GM12878 (cell line): Measurements from ENCODE around the gene ASIC1. TPM values are rescaled to one million over a fixed set of nuclear protein-coding genes. Genes with fewer than 3 reads are reported as not detected.

Experiments used
- ATAC-seq: fragments of 200-7000 bp; cut with Tn5 transposase; 3 replicates; pipeline ENCODE4 v1.9.1; 2020; ENCODE audit warnings: mild to moderate bottlenecking, moderate library complexity
- BruUV-seq: library from RNA; stranded (reverse); fragments of 400-500 nt; replicated peaks from 2 replicates; lab custom pipeline; 2021; lab: Mats Ljungman, UMichigan
- CTCF ChIA-PET: fragments of 300-600 bp; sonication (Branson Sonifier 250); formaldehyde crosslinking; extraction: SDS; loops from one replicate; lab custom pipeline; 2021; ENCODE audit warnings: inconsistent platforms; lab: Yijun Ruan, JAX
- POLR2A ChIA-PET: fragments of 350-600 bp; formaldehyde crosslinking; extraction: SDS; loops from one replicate; lab custom pipeline; 2021; ENCODE audit warnings: inconsistent platforms; lab: Charles Lee
- RAD21 ChIA-PET: fragments of 300-600 bp; sonication (Branson Sonifier 250); formaldehyde crosslinking; loops from one replicate; lab custom pipeline; 2023; ENCODE audit warnings: antibody characterized with exemption; ENCODE audit not compliant: unreplicated experiment; lab: Charles Lee
- SMC1A ChIA-PET: fragments of 300-600 bp; sonication (Branson Sonifier 250); formaldehyde crosslinking; loops from one replicate; lab custom pipeline; 2023; ENCODE audit not compliant: unreplicated experiment, uncharacterized antibody; lab: Charles Lee
- DNase-seq: peaks from one replicate; pipeline ENCODE4 v3.0.0-alpha.2; 2011; ENCODE audit warnings: low read depth, low spot score
- FAIRE-seq: peaks from 3 replicates; lab custom pipeline; 2011; peaks lifted over from hg19 to GRCh38; lab: Jason Lieb, UNC
- H2AFZ ChIP-seq: 2 replicates; pipeline ENCODE4 v1.6.0; 2011; ENCODE audit warnings: low read depth, low read length, control low read depth; ENCODE audit not compliant: control insufficient read depth
- H3K27ac ChIP-seq: 2 replicates; pipeline ENCODE4 v1.5.1; 2011; ENCODE audit warnings: control low read depth; ENCODE audit not compliant: control insufficient read depth, insufficient read depth
- H3K27me3 ChIP-seq, 2 experiments: replicated peaks in 1 of 2; 2 replicates each; pipeline versions ENCODE4 v1.6.0 to v1.6.1; 2011; ENCODE audit warnings: low read length in 1 of 2; ENCODE audit not compliant: control insufficient read depth in 2 of 2, insufficient read depth in 2 of 2
- H3K36me3 ChIP-seq, 2 experiments: 2 replicates each; pipeline ENCODE4 v1.5.1; 2011; ENCODE audit warnings: low read length in 1 of 2; ENCODE audit not compliant: control insufficient read depth in 2 of 2, insufficient read depth in 2 of 2
- H3K4me1 ChIP-seq: 2 replicates; pipeline ENCODE4 v1.6.1; 2011; ENCODE audit warnings: mild to moderate bottlenecking, low read length, moderate library complexity, mixed read lengths; ENCODE audit not compliant: control insufficient read depth, insufficient read depth
- H3K4me2 ChIP-seq: 2 replicates; pipeline ENCODE4 v1.6.0; 2011; ENCODE audit warnings: control low read depth; ENCODE audit not compliant: control insufficient read depth, insufficient read depth
- H3K4me3 ChIP-seq: fragments of 200-600 bp; sonication (generic); 2 replicates; pipeline ENCODE4 v1.5.1; 2016
- H3K79me2 ChIP-seq: 2 replicates; pipeline ENCODE4 v1.6.0; 2011; ENCODE audit warnings: low read length; ENCODE audit not compliant: control insufficient read depth, insufficient read depth
- H3K9ac ChIP-seq: 2 replicates; pipeline ENCODE4 v1.8.0; 2011; ENCODE audit warnings: low read length, control low read depth, mixed read lengths; ENCODE audit not compliant: control insufficient read depth, insufficient read depth
- H3K9me3 ChIP-seq: replicated peaks from 3 replicates; pipeline ENCODE4 v1.5.1; 2011; ENCODE audit warnings: mild to moderate bottlenecking, low read length; ENCODE audit not compliant: control insufficient read depth, insufficient read depth
- H4K20me1 ChIP-seq: 2 replicates; pipeline ENCODE4 v1.6.0; 2011; ENCODE audit not compliant: control insufficient read depth, insufficient read depth
- REST ChIP-seq: IDR thresholded peaks from 2 replicates; pipeline ENCODE4 v1.6.1; 2012; ENCODE audit warnings: mild to moderate bottlenecking, low read depth, low read length
- RFX5 ChIP-seq: IDR thresholded peaks from 2 replicates; pipeline ENCODE4 v1.6.1; 2011; ENCODE audit warnings: low read depth, low read length, improper control_type of control experiment
- WGBS: methylation state at CpG from one replicate; pipeline ENCODE4 v1.1.6; 2016; ENCODE audit warnings: low lambda C conversion rate; ENCODE audit not compliant: insufficient replicate concordance, insufficient coverage; ENCODE audit errors: missing lambda C conversion rate; 5-methylcytosine and 5-hydroxymethylcytosine counted together
- in situ Hi-C: fragments of 300-500 bp; cut with MboI; formaldehyde crosslinking; loops from 9 replicates; pipeline ENCODE4 v1.14.3; 2018; ENCODE audit warnings: mixed read lengths
- intact Hi-C: fragments of 100-400 bp; cut with micrococcal nuclease; formaldehyde crosslinking; loops from one replicate; pipeline ENCODE4 v1.14.2; 2022; ENCODE audit not compliant: unreplicated experiment
- polyA plus RNA-seq, 11 experiments: library from polyadenylated mRNA; depleted of rRNA in 4 of 11; unstranded in 6 of 11; stranded (reverse) in 5 of 11; fragments of >200 nt; fragmentation: Nextera tagmentation in 4 of 11; fragmentation: Illumina TruSeq in 1 of 11; extraction: Ambion mirVana in 4 of 11; extraction: Trizol in 1 of 11; gene quantifications; 1 replicate in 1 of 11; 2 replicates in 10 of 11; pipeline versions ENCODE4 v1.2.1 to v1.2.3, GENCODE V29; 2011 to 2016; ENCODE audit warnings: inconsistent platforms in 2 of 11, missing spikeins in 2 of 11, low read depth in 1 of 11
- total RNA-seq, 4 experiments: library from RNA; depleted of rRNA in 3 of 4; stranded (reverse); fragments of >200 nt in 3 of 4; fragmentation: Illumina TruSeq in 1 of 4; extraction: Trizol in 1 of 4; gene quantifications; 2 replicates each; pipeline versions ENCODE4 v1.2.1 to v1.2.3, GENCODE V29; 2013 to 2021

Gene ASIC1
- total and polyA plus RNA-seq, 10 of the 15 experiments (the other 5 are each of a cell fraction or from before 2014, with no cell fraction given) = 0.02 to 0.28 (median 0.21) TPM; not detected in 4

- Histone ChIP-seq H3K36me3 (no peaks in the 10 kb centered on the region), H3K9ac (no peak overlapping the region), H3K27ac (no peak overlapping the region), H3K4me3 (no peak overlapping the region), H3K4me1 (no peaks in the 10 kb centered on the region; the same call in 1 of the 2 replicates), H4K20me1 (no peaks in the 10 kb centered on the region), H3K79me2 (peaks cover 2% of the 10 kb centered on the region), H3K4me2 (no peak overlapping the region), H3K9me3 (no peaks in the 10 kb centered on the region), H2AFZ (no peak overlapping the region)
- in situ Hi-C loops (loop anchor here (5.0 kb wide), 1 partner anchor 233 kb away; no protein-coding TSS in a partner anchor), intact Hi-C loops (loop anchor here (10.0 kb wide), 1 partner anchor 325 kb away; the partner anchor contains the start of gene LARP4)
- CTCF ChIA-PET = interaction anchor here (0.5 to 1.2 kb wide), 2 partner anchors 93 to 1261 kb away, joined by 3 to 6 read pairs; no protein-coding TSS in a partner anchor
- no TSS peak for BruUV-seq
- FAIRE-seq = no peak
- no peak for ATAC-seq
- WGBS = 43% methylated on average over 5 of the region's 5 CpGs
- RAD21 ChIA-PET = no interaction called here
- DNase-seq = no peak
- POLR2A ChIA-PET = no interaction called here
- SMC1A ChIA-PET = interaction anchor here (1.1 kb wide), 1 partner anchor 96 kb away, joined by 3 read pairs; no protein-coding TSS in a partner anchor
- no peak for TF ChIP-seq RFX5
- peak; percentile 39; the same call in 1 of the 2 replicates for TF ChIP-seq REST
- TF ChIP-seq, all 136 proteins: peak for 1
- H3K27me3 ChIP-seq = no peaks in the 10 kb centered on the region; a peak in 1 of 4 replicates
These were observed 22.4 kb downstream of the ASIC1 start for GRCh38 chr12:50079771-50080170.
